OCI-LY3 (cell line): ENCODE results near the gene BCAN.
A peak's percentile ranks its signal among the peaks of the same experiment; 100 is the strongest.

Source experiments
- H2AFZ ChIP-seq: fragments of 200-600, 300-600 bp; shearing (Covaris generic); 2 replicates; pipeline ENCODE4 v1.6.0; 2014; ENCODE audit warnings: antibody characterized with exemption, low read depth, low read length
- H3K27ac ChIP-seq: fragments of 200-600, 300-600 bp; sonication (generic); 2 replicates; pipeline ENCODE4 v1.5.1; 2014; ENCODE audit warnings: mild to moderate bottlenecking, low read length, moderate library complexity, mixed read lengths
- H3K27me3 ChIP-seq: fragments of 200-600, 300-600 bp; sonication (generic); 2 replicates; pipeline ENCODE4 v1.6.1; 2014; ENCODE audit warnings: low read depth, low read length, mixed read lengths
- H3K36me3 ChIP-seq: fragments of 200-600, 300-600 bp; sonication (generic); replicated peaks from 2 replicates; pipeline ENCODE3; 2014; ENCODE audit warnings: low read depth, low read length, mixed read lengths
- H3K4me1 ChIP-seq: fragments of 300-600, 200-600 bp; sonication (generic); 2 replicates; pipeline ENCODE4 v1.6.1; 2014; ENCODE audit warnings: low read length, mixed read lengths
- H3K4me2 ChIP-seq: fragments of 200-600, 300-600 bp; sonication (generic); 2 replicates; pipeline ENCODE4 v1.6.1; 2014; ENCODE audit warnings: low read length, mixed read lengths
- H3K4me3 ChIP-seq: fragments of 300-600, 200-600 bp; sonication (generic); 2 replicates; pipeline ENCODE4 v1.5.1; 2014; ENCODE audit warnings: antibody characterized with exemption, mild to moderate bottlenecking, low read length, moderate library complexity
- H3K79me2 ChIP-seq: fragments of 300-600, 200-600 bp; shearing (Covaris generic); 2 replicates; pipeline ENCODE4 v1.6.1; 2014; ENCODE audit warnings: mild to moderate bottlenecking, low read length, mixed read lengths
- H3K9ac ChIP-seq: fragments of 300-600, 200-600 bp; shearing (Covaris generic); 2 replicates; pipeline ENCODE4 v1.6.0; 2014; ENCODE audit warnings: mild to moderate bottlenecking, low read length, moderate library complexity
- H3K9me3 ChIP-seq: fragments of 200-600, 300-600 bp; shearing (Covaris generic); 2 replicates; pipeline ENCODE4 v1.6.1; 2014; ENCODE audit warnings: low read length, mixed read lengths; ENCODE audit not compliant: insufficient read depth
- H4K20me1 ChIP-seq: fragments of 200-600, 300-600 bp; sonication (generic); 2 replicates; pipeline ENCODE4 v1.6.1; 2016; ENCODE audit warnings: low read length, mixed read lengths; ENCODE audit not compliant: insufficient read depth
- CTCF ChIP-seq: fragments of 200-600, 300-600 bp; sonication (generic); IDR thresholded peaks from 2 replicates; pipeline ENCODE4 v1.5.1; 2014; ENCODE audit warnings: antibody characterized with exemption, low read length, low read depth
- EZH2phosphoT487 ChIP-seq: fragments of 200-600 bp; shearing (Covaris generic); IDR thresholded peaks from 2 replicates; pipeline ENCODE4 v1.6.1; 2018; ENCODE audit warnings: antibody characterized with exemption, mixed run types, low read depth

Gene BCAN, protein sequence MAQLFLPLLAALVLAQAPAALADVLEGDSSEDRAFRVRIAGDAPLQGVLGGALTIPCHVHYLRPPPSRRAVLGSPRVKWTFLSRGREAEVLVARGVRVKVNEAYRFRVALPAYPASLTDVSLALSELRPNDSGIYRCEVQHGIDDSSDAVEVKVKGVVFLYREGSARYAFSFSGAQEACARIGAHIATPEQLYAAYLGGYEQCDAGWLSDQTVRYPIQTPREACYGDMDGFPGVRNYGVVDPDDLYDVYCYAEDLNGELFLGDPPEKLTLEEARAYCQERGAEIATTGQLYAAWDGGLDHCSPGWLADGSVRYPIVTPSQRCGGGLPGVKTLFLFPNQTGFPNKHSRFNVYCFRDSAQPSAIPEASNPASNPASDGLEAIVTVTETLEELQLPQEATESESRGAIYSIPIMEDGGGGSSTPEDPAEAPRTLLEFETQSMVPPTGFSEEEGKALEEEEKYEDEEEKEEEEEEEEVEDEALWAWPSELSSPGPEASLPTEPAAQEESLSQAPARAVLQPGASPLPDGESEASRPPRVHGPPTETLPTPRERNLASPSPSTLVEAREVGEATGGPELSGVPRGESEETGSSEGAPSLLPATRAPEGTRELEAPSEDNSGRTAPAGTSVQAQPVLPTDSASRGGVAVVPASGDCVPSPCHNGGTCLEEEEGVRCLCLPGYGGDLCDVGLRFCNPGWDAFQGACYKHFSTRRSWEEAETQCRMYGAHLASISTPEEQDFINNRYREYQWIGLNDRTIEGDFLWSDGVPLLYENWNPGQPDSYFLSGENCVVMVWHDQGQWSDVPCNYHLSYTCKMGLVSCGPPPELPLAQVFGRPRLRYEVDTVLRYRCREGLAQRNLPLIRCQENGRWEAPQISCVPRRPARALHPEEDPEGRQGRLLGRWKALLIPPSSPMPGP

GRCh38 chr1:156641761-156642264 lies at the start of gene BCAN:
BCAN (plus strand) TSS chr1:156642117; CDS start chr1:156646055, 3,938 bp downstream.
- Histone ChIP-seq H4K20me1 (no peaks in the 10 kb centered on the region), H3K27me3 (peaks cover 49% of the 10 kb centered on the region), H3K4me3 (no peak within 1 kb of the TSS), H3K27ac (no peak within 1 kb of the TSS), H3K9ac (no peak within 1 kb of the TSS), H3K36me3 (no peaks in the 10 kb centered on the region), H2AFZ (no peak within 1 kb of the TSS), H3K4me1 (no peaks in the 10 kb centered on the region), H3K9me3 (no peaks in the 10 kb centered on the region), H3K4me2 (no peak within 1 kb of the TSS), H3K79me2 (no peaks in the 10 kb centered on the region)
- TF ChIP-seq CTCF (no peak), EZH2phosphoT487 (no peak)

GRCh38 chr1:156592158-156592909 lies 49.6 kb upstream of the BCAN start:
- H3K27ac ChIP-seq: peak overlapping the region; percentile 45

GRCh38 chr1:156592910-156593660 lies 48.8 kb upstream of the BCAN start:
- Histone ChIP-seq H3K36me3 (peaks cover 52% of the 10 kb centered on the region), H3K9ac (no peak overlapping the region), H3K4me2 (peak overlapping the region; percentile 91), H3K4me1 (peaks cover 17% of the 10 kb centered on the region), H3K27ac (0 out of 2 replicates have a peak overlapping the region, but pooled peaks have one; percentile 45), H3K79me2 (peaks cover 20% of the 10 kb centered on the region), H3K9me3 (no peaks in the 10 kb centered on the region), H3K4me3 (peak overlapping the region; percentile 80; the same call in 1 of the 2 replicates), H4K20me1 (no peaks in the 10 kb centered on the region), H2AFZ (no peak overlapping the region), H3K27me3 (no peaks in the 10 kb centered on the region)
- TF ChIP-seq EZH2phosphoT487 (no peak), CTCF (no peak)

More at GRCh38 chr1:156592158-156592909, 49.6 kb upstream of the BCAN start:
- no peaks in the 10 kb centered on the region for H4K20me1 ChIP-seq
- H3K4me1 ChIP-seq: peaks cover 17% of the 10 kb centered on the region
- H3K27me3 ChIP-seq: no peaks in the 10 kb centered on the region
- H3K4me3 ChIP-seq: peak overlapping the region; percentile 80
- no peak overlapping the region for H2AFZ ChIP-seq
- peaks cover 45% of the 10 kb centered on the region for H3K36me3 ChIP-seq
- H3K9ac ChIP-seq: peak overlapping the region; percentile 80
- no peaks in the 10 kb centered on the region for H3K9me3 ChIP-seq
- no peak for TF ChIP-seq EZH2phosphoT487
- peak overlapping the region; percentile 91 for H3K4me2 ChIP-seq
- peaks cover 18% of the 10 kb centered on the region for H3K79me2 ChIP-seq

GRCh38 chr1:156593661-156593989 lies 48.3 kb upstream of the BCAN start:
- no peak overlapping the region for H3K27ac ChIP-seq
- no peak overlapping the region for H3K4me3 ChIP-seq
- peaks cover 17% of the 10 kb centered on the region for H3K4me1 ChIP-seq
- no peak overlapping the region for H2AFZ ChIP-seq
- H3K27me3 ChIP-seq: no peaks in the 10 kb centered on the region
- H3K9me3 ChIP-seq: no peaks in the 10 kb centered on the region
- no peak overlapping the region for H3K4me2 ChIP-seq
- H4K20me1 ChIP-seq: no peaks in the 10 kb centered on the region
- TF ChIP-seq EZH2phosphoT487 (no peak), CTCF (no peak)
- peaks cover 58% of the 10 kb centered on the region for H3K36me3 ChIP-seq
- H3K79me2 ChIP-seq: peaks cover 25% of the 10 kb centered on the region
- no peak overlapping the region for H3K9ac ChIP-seq
